ENCODE results near the gene UQCRQ. TPM values are rescaled to one million over a fixed set of nuclear protein-coding genes. Genes with fewer than 3 reads are reported as not detected.

The UQCRQ gene
- total and polyA plus RNA-seq, 2 donors (not counting 3 experiments of a cell fraction or from before 2014, with no cell fraction given) = 246 to 390 TPM

- Histone ChIP-seq H4K20me1 (replicated peaks; ENCODE audit: control insufficient read depth, extremely low read depth, insufficient read depth, low read length) (no peaks in the 10 kb centered on the region), H3K27ac (ENCODE audit: insufficient read depth, low read depth, low read length) (no peak overlapping the region), H3K4me2 (ENCODE audit: insufficient read depth, low read length) (no peak overlapping the region), H3K4me1 (ENCODE audit: control insufficient read depth, extremely low read depth, insufficient read depth, low read length) (peaks cover 6% of the 10 kb centered on the region), H2AFZ (ENCODE audit: low read depth, low read length) (no peak overlapping the region), H3K9me1 (replicated peaks; ENCODE audit: control insufficient read depth, extremely low read depth, insufficient read depth, low read length) (no peaks in the 10 kb centered on the region), H3K9ac (replicated peaks; ENCODE audit: extremely low read depth, insufficient read depth, low read length) (no peak overlapping the region), H3K36me3 (ENCODE audit: control insufficient read depth in 2 of 2, extremely low read depth in 1 of 2, insufficient read depth in 2 of 2, low read length in 2 of 2) (peaks cover 17 to 46% of the 10 kb centered on the region in 2 experiments), H3K9me3 (replicated peaks; ENCODE audit: control insufficient read depth, insufficient read depth, low read length) (no peaks in the 10 kb centered on the region), H3K27me3 (ENCODE audit: control insufficient read depth in 2 of 2, insufficient read depth in 2 of 2, low read length in 2 of 2) (no peaks in the 10 kb centered on the region), H3K4me3 (replicated peaks in 1 of 3; ENCODE audit: insufficient read depth in 1 of 3, low read depth in 1 of 3, low read length in 3 of 3) (no peak overlapping the region), H3K79me2 (ENCODE audit: control insufficient read depth, insufficient read depth, low read length) (peaks cover 4% of the 10 kb centered on the region)
- TF ChIP-seq POLR2A (IDR thresholded peaks at IDR 0.05; ENCODE audit: low read depth, low read length) (no peak), GATA2 (IDR thresholded peaks at IDR 0.05; ENCODE audit: insufficient read depth, insufficient read length, low read depth, low read length) (no peak), EZH2 (IDR thresholded peaks at IDR 0.05; ENCODE audit: borderline replicate concordance, low read depth, low read length, severe bottlenecking) (no peak), POLR2AphosphoS5 (IDR thresholded peaks at IDR 0.05; ENCODE audit: insufficient read depth, low read depth, low read length) (no peak)
- DNase-seq (ENCODE audit: low read depth, low spot score) (no peak), FAIRE-seq (no peak)
- no TSS peak for BruUV-seq (replicated peaks)
- intact Hi-C loops (cut with micrococcal nuclease) (no loop called here), dilution Hi-C loops (cut with MboI; ENCODE audit: extremely low pct_ligation_motif_present, low sequenced_read_pairs) (no loop called here)
- CTCF ChIA-PET = interaction anchor here (2.4 kb wide), 1 partner anchor 15 kb away, joined by 5 read pairs; no protein-coding TSS in a partner anchor
- POLR2A ChIA-PET = no interaction called here
These were observed 20.8 kb downstream of the UQCRQ start for GRCh38 chr5:132887283-132887682.

- H3K9me3 ChIP-seq (replicated peaks; ENCODE audit: control insufficient read depth, insufficient read depth, low read length) = no peaks in the 10 kb centered on the region
- intact Hi-C loops (cut with micrococcal nuclease) (no loop called here), dilution Hi-C loops (cut with MboI; ENCODE audit: extremely low pct_ligation_motif_present, low sequenced_read_pairs) (no loop called here)
- no peaks in the 10 kb centered on the region for H3K9me1 ChIP-seq (replicated peaks; ENCODE audit: control insufficient read depth, extremely low read depth, insufficient read depth, low read length)
- TF ChIP-seq MAX (IDR thresholded peaks at IDR 0.05; ENCODE audit: insufficient read depth, insufficient read length) = no peak
- no peak for TF ChIP-seq MYC (IDR thresholded peaks at IDR 0.05; ENCODE audit: low read depth, low read length)
- no peak for TF ChIP-seq EZH2 (IDR thresholded peaks at IDR 0.05; ENCODE audit: borderline replicate concordance, low read depth, low read length, severe bottlenecking)
- no peaks in the 10 kb centered on the region for H3K27me3 ChIP-seq (ENCODE audit: control insufficient read depth in 2 of 2, insufficient read depth in 2 of 2, low read length in 2 of 2)
- H4K20me1 ChIP-seq (replicated peaks; ENCODE audit: control insufficient read depth, extremely low read depth, insufficient read depth, low read length) = no peaks in the 10 kb centered on the region
- no peak overlapping the region for H3K9ac ChIP-seq (replicated peaks; ENCODE audit: extremely low read depth, insufficient read depth, low read length)
- DNase-seq (ENCODE audit: low read depth, low spot score) (no peak), FAIRE-seq (no peak)
- peaks cover 8% of the 10 kb centered on the region for H3K79me2 ChIP-seq (ENCODE audit: control insufficient read depth, insufficient read depth, low read length)
- no peak overlapping the region for H3K4me3 ChIP-seq (replicated peaks in 1 of 3; ENCODE audit: insufficient read depth in 1 of 3, low read depth in 1 of 3, low read length in 3 of 3)
- no peak overlapping the region for H3K27ac ChIP-seq (ENCODE audit: insufficient read depth, low read depth, low read length)
- no peak overlapping the region for H2AFZ ChIP-seq (ENCODE audit: low read depth, low read length)
- POLR2A ChIA-PET = no interaction called here
- no peaks in the 10 kb centered on the region for H3K4me1 ChIP-seq (ENCODE audit: control insufficient read depth, extremely low read depth, insufficient read depth, low read length)
- H3K4me2 ChIP-seq (ENCODE audit: insufficient read depth, low read length) = no peak overlapping the region
- BruUV-seq (replicated peaks) = no TSS peak
- peaks cover 18 to 45% of the 10 kb centered on the region in 2 experiments for H3K36me3 ChIP-seq (ENCODE audit: control insufficient read depth in 2 of 2, extremely low read depth in 1 of 2, insufficient read depth in 2 of 2, low read length in 2 of 2)
- CTCF ChIA-PET = interaction anchor here (1.0 to 1.5 kb wide), 2 partner anchors 9 to 16 kb away, joined by 3 to 4 read pairs; no protein-coding TSS in a partner anchor
These were observed 23.1 kb downstream of the UQCRQ start for GRCh38 chr5:132889501-132889900.
